ENCODE data around the gene MALRD1.

The MALRD1 gene

GRCh38 chr10:19656420-19657042 is 607.9 kb downstream of the MALRD1 start:
- DNase-seq, result no peak

- DNase-seq, result no peak
Observed at GRCh38 chr10:19658131-19658530, 609.5 kb downstream of the MALRD1 start.

DNA sequence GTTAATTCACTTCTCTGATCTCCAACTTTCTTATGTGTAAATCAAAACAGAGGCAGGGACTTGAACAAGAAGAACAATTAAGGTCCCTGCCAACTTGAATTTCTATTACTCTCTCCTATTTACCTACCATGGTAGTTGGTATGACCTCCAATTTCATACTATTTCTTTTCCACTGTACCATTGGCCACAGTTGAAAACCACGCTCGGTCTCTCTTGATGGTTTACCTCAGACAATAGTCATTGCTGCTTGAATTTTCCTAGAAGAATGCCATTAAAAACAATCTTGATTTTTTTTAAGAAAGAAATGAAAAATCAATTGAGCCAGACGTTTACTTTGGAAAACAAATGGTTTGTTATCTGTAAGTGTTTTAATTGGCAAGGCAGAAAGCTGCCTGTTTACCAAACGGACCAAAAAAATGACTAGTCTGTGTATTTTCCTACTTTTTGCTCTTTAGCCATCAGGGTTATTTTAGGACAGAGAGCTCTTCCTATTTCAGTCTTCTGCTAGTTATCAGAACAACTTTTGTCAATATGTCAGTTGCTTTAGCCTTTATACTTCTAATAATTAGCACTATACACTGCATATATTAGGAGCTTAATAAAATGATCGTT is 610.1 kb downstream of the MALRD1 start:
- DNase-seq, result no peak

GRCh38 chr10:19659920-19660655 is 611.5 kb downstream of the MALRD1 start:
- no peak for DNase-seq

GRCh38 chr10:19663344-19663743 is 614.7 kb downstream of the MALRD1 start:
- no peak for DNase-seq

DNA sequence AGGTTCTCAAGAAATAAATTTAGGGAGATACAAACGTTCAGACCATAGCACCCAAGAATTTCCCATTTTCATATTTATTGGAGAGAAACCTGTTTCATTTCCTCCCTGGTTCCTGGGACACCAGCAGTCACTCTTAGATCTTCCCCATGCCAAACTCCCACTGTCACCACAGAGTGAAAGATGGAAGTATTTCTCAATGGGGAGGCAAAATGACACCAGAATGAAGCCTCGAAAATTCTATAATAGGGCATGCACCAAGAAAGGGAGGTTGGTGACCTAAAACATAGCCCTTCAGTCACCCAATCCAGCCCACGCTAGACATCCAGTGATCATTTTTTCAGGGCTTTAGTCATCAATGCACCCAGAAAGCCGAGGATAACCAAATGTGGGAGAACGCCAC is 619.5 kb downstream of the MALRD1 start:
- DNase-seq, result no peak

DNA sequence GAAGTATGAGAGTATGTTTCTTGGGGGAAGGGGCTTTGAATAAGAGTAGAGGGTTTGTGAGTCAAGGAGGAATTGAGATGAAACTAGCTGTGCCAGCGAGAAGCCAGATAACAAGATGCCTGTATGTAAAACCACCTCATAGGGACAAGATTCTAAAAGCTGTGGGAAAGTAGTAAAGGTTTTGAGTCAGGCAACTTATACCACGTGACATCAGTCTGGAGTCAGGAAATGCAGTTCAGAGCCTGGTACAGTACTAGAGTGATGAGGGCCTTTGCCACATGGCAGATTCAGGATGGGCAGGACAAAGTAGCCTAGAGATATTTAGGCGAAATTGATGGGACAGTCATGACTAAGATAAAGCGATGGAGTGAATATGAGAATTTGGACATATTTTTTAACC is 627.5 kb downstream of the MALRD1 start:
- no peak for DNase-seq

GRCh38 chr10:19683356-19683755 is 634.8 kb downstream of the MALRD1 start:
- DNase-seq, result no peak

DNA sequence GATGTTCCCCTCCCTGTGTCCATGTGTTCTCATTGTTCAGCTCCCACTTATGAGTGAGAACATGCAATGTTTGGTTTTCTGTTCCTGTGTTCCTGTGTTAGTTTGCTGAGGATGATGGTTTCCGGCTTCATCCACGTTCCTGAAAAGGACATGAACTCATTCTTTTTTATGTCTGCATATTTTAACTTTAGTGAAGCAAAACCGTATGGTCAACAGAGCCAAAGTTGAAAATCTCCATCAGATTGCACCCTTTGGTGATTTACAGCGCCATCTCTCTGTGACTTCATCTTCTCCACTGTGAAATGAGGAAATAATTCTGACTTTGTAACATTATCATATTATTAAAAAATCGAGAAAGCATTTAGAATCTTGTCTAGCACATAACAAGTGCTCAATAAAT is 635.4 kb downstream of the MALRD1 start:
- no peak for DNase-seq

- DNase-seq, result no peak
Observed at GRCh38 chr10:19688344-19688743, 639.7 kb downstream of the MALRD1 start.

GRCh38 chr10:19689231-19689630 is 640.6 kb downstream of the MALRD1 start:
- DNase-seq, result no peak

DNA sequence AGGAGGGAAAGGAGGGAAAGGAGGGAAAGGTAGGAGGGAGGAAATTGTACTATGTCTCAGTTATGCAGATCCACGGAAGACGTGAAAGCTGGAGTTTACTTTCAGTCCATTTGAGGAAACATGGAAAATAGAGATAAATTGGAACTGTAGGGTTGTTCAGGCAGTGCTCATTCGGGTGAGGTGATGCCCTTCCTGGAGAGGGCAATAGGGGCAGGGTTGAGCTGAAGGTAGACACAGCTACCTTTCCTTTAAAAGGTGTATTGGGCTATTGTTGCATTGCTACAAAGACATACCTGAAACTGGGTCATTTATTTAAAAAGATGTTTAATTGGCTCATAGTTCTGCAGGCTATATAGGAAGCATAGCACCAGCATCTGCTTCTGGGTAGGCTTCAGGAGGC is 650.7 kb downstream of the MALRD1 start:
- no peak for DNase-seq

DNA sequence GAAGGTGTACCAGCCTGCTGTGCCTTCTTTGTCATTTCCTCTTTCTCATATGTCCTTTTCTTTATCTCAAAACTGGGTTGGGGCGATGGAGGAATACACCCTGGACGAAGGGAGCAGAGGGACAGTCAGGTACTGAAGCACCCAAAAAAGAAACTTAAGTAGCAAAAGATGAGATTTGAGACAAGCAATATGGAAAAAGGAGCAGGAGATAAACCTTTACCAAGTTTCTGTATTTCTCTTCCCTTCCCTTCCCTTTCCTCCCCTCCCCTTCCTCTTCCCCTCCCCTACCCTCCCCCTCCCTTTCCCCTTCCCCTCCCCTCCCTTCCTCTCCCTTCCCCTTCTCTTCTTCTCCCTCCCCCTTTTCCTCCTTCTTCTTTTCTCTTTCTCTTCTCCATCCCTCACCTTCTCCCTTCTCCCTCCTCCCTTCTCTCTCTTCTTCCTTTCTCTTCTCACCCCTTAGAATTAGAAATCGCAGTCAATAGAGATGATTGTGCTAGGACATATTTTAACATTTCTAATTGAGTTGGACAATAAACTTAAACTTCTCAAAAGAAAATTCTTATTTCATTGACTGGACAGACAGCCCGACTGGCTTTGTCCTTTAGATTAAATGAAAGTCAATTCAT is 652.9 kb downstream of the MALRD1 start:
- no peak for DNase-seq

- no peak for DNase-seq
Observed at GRCh38 chr10:19702215-19702614, 653.6 kb downstream of the MALRD1 start.

DNA sequence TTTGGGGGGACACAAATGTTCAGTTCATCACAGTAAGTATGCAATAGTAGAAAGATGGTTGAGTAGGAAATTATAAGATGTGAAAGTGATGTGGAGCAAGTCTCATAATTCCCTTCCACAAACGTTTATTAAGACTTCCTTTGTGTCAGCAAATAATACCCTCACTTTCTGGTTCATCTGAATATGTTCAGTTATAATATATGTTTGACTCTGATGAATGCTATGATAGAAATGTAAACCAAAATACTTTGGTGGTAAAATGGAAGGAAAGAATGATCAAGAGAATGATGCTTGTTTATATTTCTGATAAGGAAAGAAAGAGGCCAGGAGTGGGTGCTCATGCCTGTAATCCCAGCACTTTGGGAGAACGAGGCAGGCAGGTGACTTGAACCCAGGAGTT is 655.9 kb downstream of the MALRD1 start:
- no peak for DNase-seq

DNA sequence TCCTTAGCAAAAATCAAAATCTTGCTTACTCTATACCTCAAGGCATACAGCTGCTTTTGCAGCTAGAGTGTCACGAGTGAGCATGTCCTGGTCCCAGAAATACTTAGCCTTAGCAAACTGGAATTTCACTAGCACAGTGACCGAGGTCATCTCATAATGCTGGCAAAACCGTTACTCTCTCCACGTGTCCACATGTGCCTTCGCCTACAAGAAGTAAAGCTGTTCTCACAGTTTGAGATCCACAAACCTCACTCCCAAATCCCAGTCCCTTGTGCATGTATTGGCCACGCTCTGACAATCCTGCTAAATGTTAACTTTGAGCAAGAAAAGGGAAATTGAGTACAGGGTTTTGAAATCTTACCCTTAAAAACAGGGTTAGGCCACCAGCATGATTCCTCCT is 656.6 kb downstream of the MALRD1 start:
- DNase-seq, result no peak

GRCh38 chr10:19706904-19707303 is 658.3 kb downstream of the MALRD1 start:
- no peak for DNase-seq

DNA sequence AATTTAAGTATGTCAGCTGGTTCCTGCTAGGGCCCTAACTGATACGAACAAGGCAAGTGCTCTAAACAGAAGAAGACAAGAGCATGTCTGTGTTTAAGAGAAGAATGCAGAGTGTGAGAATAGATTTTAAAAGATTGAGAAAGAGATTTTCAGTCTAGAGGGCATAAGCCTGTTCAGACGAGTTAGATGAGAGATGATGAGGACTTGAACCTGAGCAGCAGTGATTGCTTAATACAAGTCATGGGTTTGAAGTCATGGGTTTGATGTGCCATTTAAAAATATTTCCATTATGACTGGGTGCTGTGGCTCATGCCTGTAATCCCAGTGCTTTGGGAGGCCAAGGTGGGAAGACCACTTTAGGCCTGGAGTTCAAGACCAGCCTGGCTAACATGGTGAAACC is 658.8 kb downstream of the MALRD1 start:
- no peak for DNase-seq

- no peak for DNase-seq
Observed at GRCh38 chr10:19708031-19708430, 659.4 kb downstream of the MALRD1 start.

- DNase-seq, result no peak
Observed at GRCh38 chr10:19710600-19710999, 662.0 kb downstream of the MALRD1 start.

GRCh38 chr10:19713159-19713558 is 664.6 kb downstream of the MALRD1 start:
- DNase-seq, result no peak

DNA sequence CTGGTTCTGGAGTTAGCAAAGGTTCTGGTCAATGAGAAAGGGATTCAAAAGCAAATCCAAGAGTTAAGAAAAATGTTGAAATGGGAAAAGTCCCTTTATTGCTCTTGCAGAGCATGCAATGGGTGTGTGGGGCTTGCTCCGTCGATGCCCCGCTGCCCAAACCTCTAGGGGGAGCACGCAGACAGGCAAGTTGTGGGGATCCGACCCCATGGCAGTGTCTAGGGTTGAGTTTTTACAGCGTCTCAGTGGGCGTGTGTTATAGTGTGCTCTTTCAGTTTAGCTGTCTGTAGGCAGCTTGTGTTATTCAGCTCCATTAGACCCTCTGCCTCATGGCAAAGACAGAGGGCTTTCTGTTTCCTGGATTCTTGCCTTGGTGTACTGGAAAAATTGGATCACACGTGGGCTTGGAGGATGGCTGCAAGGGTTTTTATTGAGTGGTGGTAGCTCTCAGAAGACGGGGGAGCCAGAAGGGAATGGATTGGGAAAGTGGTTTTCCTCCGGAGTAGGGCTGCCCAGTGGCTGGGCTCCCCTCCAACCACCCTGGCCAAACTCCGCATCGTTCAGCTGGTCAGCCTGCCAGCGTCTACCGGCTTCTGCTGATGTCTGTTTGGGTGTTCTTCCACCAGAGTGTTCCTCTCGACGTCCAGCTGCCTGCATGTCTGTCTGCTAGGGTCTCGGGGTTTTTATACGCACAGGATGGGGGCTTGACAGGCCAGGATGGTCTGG is 665.4 kb downstream of the MALRD1 start:
- no peak for DNase-seq

DNA sequence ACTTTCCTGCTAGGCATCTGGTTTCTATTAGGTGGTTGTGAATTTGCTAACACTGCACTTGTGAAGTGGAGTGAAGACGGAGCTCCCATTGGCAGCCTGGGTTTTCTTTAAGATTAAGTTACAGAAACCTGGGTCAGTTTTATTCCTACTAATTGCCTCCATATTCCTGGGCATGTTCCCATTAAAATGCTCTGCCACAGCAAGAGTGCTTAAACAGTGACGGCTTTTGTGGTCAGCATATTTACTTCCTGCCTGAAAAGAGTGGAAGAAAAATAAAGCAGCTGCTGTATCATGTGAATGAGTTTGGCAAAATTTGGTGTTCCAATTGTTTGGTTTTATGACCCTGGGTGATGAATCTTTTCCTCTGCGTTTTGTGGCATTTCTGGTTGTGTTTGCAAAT is 670.7 kb downstream of the MALRD1 start:
- DNase-seq, result no peak
